ENCODE data around the gene HYLS1.
"Not testable (repeated sequence)": the region's sequence is repeated elsewhere in the genome, so short reads cannot be mapped to it uniquely, and the experiment has no call there.

HYLS1 gene

GRCh38 chr11:125902927-125903710, 15.7 kb downstream of the HYLS1 start, which contains the start of gene PUS3:
PUS3 (minus strand) TSS chr11:125903206; CDS start chr11:125896284, 6,922 bp downstream.
- peak; percentile 65 to 76 for DNase-seq (ENCODE audit: low read depth in 2 of 2)

- peak in 1 of 2 donors; percentile 9 for DNase-seq (ENCODE audit: low read depth in 2 of 2)
Measured at GRCh38 chr11:125903711-125904659, 16.5 kb downstream of the HYLS1 start, which contains the start of gene DDX25. DDX25 (plus strand) TSS chr11:125904508; CDS start chr11:125904518, 10 bp downstream.

GRCh38 chr11:125904678-125905077, 17.2 kb downstream of the HYLS1 start:
- DNase-seq (ENCODE audit: low read depth in 2 of 2): no peak

- no peak for DNase-seq (ENCODE audit: low read depth in 2 of 2)
Measured at GRCh38 chr11:125910226-125910849, 22.9 kb downstream of the HYLS1 start.

GRCh38 chr11:125914601-125915000, 27.1 kb downstream of the HYLS1 start:
- DNase-seq (ENCODE audit: low read depth in 2 of 2): not testable (repeated sequence)

GRCh38 chr11:125916683-125917347, 29.3 kb downstream of the HYLS1 start:
- DNase-seq (ENCODE audit: low read depth in 2 of 2): no peak

- DNase-seq (ENCODE audit: low read depth in 2 of 2): no peak
Measured at GRCh38 chr11:125918140-125918840, 30.8 kb downstream of the HYLS1 start.

GRCh38 chr11:125921042-125921441, 33.6 kb downstream of the HYLS1 start:
- no peak for DNase-seq (ENCODE audit: low read depth in 2 of 2)

- no peak for DNase-seq (ENCODE audit: low read depth in 2 of 2)
Measured at GRCh38 chr11:125922156-125922555, 34.7 kb downstream of the HYLS1 start.

- DNase-seq (ENCODE audit: low read depth in 2 of 2): peak; percentile 9 to 31
Measured at GRCh38 chr11:125923012-125923579, 35.6 kb downstream of the HYLS1 start.

- DNase-seq (ENCODE audit: low read depth in 2 of 2): no peak
Measured at GRCh38 chr11:125923633-125924032, 36.2 kb downstream of the HYLS1 start.

GRCh38 chr11:125924384-125925007, 37.0 kb downstream of the HYLS1 start:
- no peak for DNase-seq (ENCODE audit: low read depth in 2 of 2)

GRCh38 chr11:125925247-125925740, 37.8 kb downstream of the HYLS1 start:
- DNase-seq (ENCODE audit: low read depth in 2 of 2): no peak

- no peak for DNase-seq (ENCODE audit: low read depth in 2 of 2)
Measured at GRCh38 chr11:125925804-125926203, 38.3 kb downstream of the HYLS1 start.

GRCh38 chr11:125926682-125927081, 39.2 kb downstream of the HYLS1 start:
- no peak for DNase-seq (ENCODE audit: low read depth in 2 of 2)

- no peak for DNase-seq (ENCODE audit: low read depth in 2 of 2)
Measured at GRCh38 chr11:125929445-125930075, 42.1 kb downstream of the HYLS1 start.

- DNase-seq (ENCODE audit: low read depth in 2 of 2): no peak
Measured at GRCh38 chr11:125930076-125930450, 42.6 kb downstream of the HYLS1 start.

- no peak for DNase-seq (ENCODE audit: low read depth in 2 of 2)
Measured at GRCh38 chr11:125931116-125931515, 43.6 kb downstream of the HYLS1 start.

- DNase-seq (ENCODE audit: low read depth in 2 of 2): no peak
Measured at GRCh38 chr11:125931668-125932067, 44.2 kb downstream of the HYLS1 start.
